Caco-2 (cell line): ENCODE measurements around the gene PTPRF. TPM values are rescaled to one million over a fixed set of nuclear protein-coding genes. Genes with fewer than 3 reads are reported as not detected.

Experiments used
- BruUV-seq: library from RNA; stranded (reverse); fragments of 400-500 nt; replicated peaks from 2 replicates; lab custom pipeline; 2021; lab: Mats Ljungman, UMichigan
- CTCF ChIA-PET: fragments of 300-600 bp; sonication (Branson Sonifier 250); formaldehyde crosslinking; loops from one replicate; lab custom pipeline; 2022; ENCODE audit warnings: antibody characterized with exemption; lab: Charles Lee
- POLR2A ChIA-PET: fragments of 300-600 bp; sonication (Branson Sonifier 250); formaldehyde crosslinking; loops from one replicate; lab custom pipeline; 2022; ENCODE audit warnings: antibody characterized with exemption; lab: Charles Lee
- DNase-seq, 2 experiments: peaks; one replicate each; pipeline versions ENCODE4 v3.0.0 to v3.0.0-alpha.2; 2020 to 2022
- H3K27me3 ChIP-seq: replicated peaks from 2 replicates; pipeline ENCODE4 v1.6.0; 2011; ENCODE audit warnings: low read length; ENCODE audit not compliant: control insufficient read depth, insufficient read depth
- H3K36me3 ChIP-seq: 2 replicates; pipeline ENCODE4 v1.5.1; 2011; ENCODE audit warnings: low read length; ENCODE audit not compliant: control insufficient read depth, insufficient read depth
- H3K4me1 ChIP-seq: fragments of 250-450 bp; sonication (Bioruptor Pico); 2 replicates; pipeline ENCODE4 v1.5.1; 2020; ENCODE audit warnings: mild to moderate bottlenecking
- H3K4me3 ChIP-seq: 2 replicates; pipeline ENCODE4 v1.5.1; 2011; ENCODE audit warnings: low read depth, mild to moderate bottlenecking, control low read depth, low read length
- H3K9me3 ChIP-seq: fragments of 250-450 bp; sonication (Bioruptor Pico); 2 replicates; pipeline ENCODE4 v1.5.1; 2020; ENCODE audit warnings: mild to moderate bottlenecking, moderate library complexity
- H3K27ac Mint-ChIP-seq: one replicate; pipeline ENCODE4 v1.8.0; 2022; ENCODE audit warnings: mixed read lengths; ENCODE audit not compliant: unreplicated experiment
- H3K27me3 Mint-ChIP-seq: one replicate; pipeline ENCODE4 v1.8.0; 2022; ENCODE audit warnings: mixed read lengths; ENCODE audit not compliant: insufficient read depth, unreplicated experiment
- H3K36me3 Mint-ChIP-seq: one replicate; pipeline ENCODE4 v1.8.0; 2022; ENCODE audit warnings: mild to moderate bottlenecking, mixed read lengths; ENCODE audit not compliant: insufficient read depth, unreplicated experiment
- H3K4me1 Mint-ChIP-seq: one replicate; pipeline ENCODE4 v1.8.0; 2022; ENCODE audit warnings: low read depth, mixed read lengths; ENCODE audit not compliant: unreplicated experiment
- H3K4me3 Mint-ChIP-seq: one replicate; pipeline ENCODE4 v1.8.0; 2022; ENCODE audit warnings: mild to moderate bottlenecking, moderate library complexity, mixed read lengths; ENCODE audit not compliant: unreplicated experiment
- H3K9me3 Mint-ChIP-seq: one replicate; pipeline ENCODE4 v1.8.0; 2022; ENCODE audit warnings: mixed read lengths; ENCODE audit not compliant: unreplicated experiment
- intact Hi-C: fragments of 100-400 bp; cut with micrococcal nuclease; formaldehyde crosslinking; loops from one replicate; pipeline ENCODE4 v1.10.0; 2022; ENCODE audit not compliant: unreplicated experiment
- total RNA-seq: library from RNA; stranded (reverse); gene quantifications from 2 replicates; pipeline ENCODE4 v1.2.3, GENCODE V29; 2022
- TF ChIP-seq, protein P1 (sequence below), 2 experiments: fragments of 200-600 bp in 1 of 2; IDR thresholded peaks; 1 replicate in 1 of 2; 2 replicates in 1 of 2; pipeline versions ENCODE4 v1.5.1 to v1.8.0; 2011 to 2022; ENCODE audit warnings: antibody characterized with exemption in 1 of 2, control low read depth in 1 of 2, inconsistent platforms in 1 of 2, low read depth in 1 of 2, low read length in 1 of 2, mild to moderate bottlenecking in 1 of 2, moderate library complexity in 1 of 2; ENCODE audit not compliant: insufficient read depth in 1 of 2, severe bottlenecking in 1 of 2, unreplicated experiment in 1 of 2

The PTPRF gene
- total RNA-seq, 1 experiment from 2014 or later = 158 TPM

DNA sequence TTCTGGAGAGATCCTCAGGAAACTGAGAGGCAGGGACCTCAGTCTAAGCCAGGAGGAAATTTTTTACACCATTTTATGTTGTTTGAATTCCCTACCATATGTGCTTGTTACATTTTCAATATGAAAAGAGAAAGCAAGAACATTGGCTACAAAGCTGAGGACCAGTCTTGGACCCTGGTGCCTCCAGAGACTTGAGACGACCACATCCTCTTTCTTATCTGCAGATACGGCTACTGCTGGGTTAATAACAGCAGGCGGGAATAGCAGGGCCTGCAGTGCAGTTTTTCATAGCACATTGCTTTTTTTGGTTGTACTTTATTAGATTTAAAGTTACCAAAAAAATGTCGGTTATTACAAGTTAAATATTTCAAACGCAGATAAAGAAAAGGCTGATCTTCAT, 123.2 kb downstream of the PTPRF start:
- H3K4me1 Mint-ChIP-seq = peaks cover 7% of the 10 kb centered on the region
- intact Hi-C loops = no loop called here
- no peak overlapping the region for H3K4me3 Mint-ChIP-seq
- H3K36me3 Mint-ChIP-seq = peaks cover 71% of the 10 kb centered on the region
- CTCF ChIA-PET = interaction anchor here (0.8 kb wide), 1 partner anchor 12 kb away, joined by 4 read pairs; no protein-coding TSS in a partner anchor
- H3K27ac Mint-ChIP-seq = no peak overlapping the region
- TF ChIP-seq, protein P1, sequence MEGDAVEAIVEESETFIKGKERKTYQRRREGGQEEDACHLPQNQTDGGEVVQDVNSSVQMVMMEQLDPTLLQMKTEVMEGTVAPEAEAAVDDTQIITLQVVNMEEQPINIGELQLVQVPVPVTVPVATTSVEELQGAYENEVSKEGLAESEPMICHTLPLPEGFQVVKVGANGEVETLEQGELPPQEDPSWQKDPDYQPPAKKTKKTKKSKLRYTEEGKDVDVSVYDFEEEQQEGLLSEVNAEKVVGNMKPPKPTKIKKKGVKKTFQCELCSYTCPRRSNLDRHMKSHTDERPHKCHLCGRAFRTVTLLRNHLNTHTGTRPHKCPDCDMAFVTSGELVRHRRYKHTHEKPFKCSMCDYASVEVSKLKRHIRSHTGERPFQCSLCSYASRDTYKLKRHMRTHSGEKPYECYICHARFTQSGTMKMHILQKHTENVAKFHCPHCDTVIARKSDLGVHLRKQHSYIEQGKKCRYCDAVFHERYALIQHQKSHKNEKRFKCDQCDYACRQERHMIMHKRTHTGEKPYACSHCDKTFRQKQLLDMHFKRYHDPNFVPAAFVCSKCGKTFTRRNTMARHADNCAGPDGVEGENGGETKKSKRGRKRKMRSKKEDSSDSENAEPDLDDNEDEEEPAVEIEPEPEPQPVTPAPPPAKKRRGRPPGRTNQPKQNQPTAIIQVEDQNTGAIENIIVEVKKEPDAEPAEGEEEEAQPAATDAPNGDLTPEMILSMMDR (IDR thresholded peaks at IDR 0.05; ENCODE audit: insufficient read depth in 1 of 2, low read depth in 1 of 2, low read length in 1 of 2, severe bottlenecking in 1 of 2, unreplicated experiment in 1 of 2) = no peak
- POLR2A ChIA-PET = no interaction called here
- no peaks in the 10 kb centered on the region for H3K9me3 Mint-ChIP-seq
- no peaks in the 10 kb centered on the region for H3K27me3 Mint-ChIP-seq
- no peak for DNase-seq
- Histone ChIP-seq H3K36me3 (peaks cover 5% of the 10 kb centered on the region), H3K9me3 (no peaks in the 10 kb centered on the region), H3K4me3 (no peak overlapping the region), H3K4me1 (no peaks in the 10 kb centered on the region), H3K27me3 (no peaks in the 10 kb centered on the region)
- no TSS peak for BruUV-seq

DNA sequence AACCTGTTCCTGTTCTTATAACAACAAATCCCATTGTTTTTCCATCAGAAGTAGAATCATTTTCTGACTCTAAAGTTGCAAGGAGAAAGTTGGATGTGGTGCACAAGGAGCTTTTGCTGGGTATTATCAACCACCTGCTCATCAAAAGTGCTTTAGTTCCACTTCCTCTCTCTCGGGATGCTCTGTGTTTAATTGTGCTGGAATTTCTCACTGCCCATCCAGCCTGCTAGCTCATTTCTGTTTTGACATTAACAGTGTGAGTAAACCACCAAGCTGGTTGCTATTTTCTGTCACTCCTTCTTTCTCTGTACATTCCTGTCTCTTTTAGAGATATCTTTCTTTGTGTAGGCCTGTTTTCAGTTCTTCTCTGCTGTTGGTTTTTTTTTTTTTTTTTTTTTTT, 125.3 kb downstream of the PTPRF start:
- Mint-ChIP-seq H3K4me1 (peaks cover 7% of the 10 kb centered on the region), H3K27ac (no peak overlapping the region), H3K27me3 (no peaks in the 10 kb centered on the region), H3K36me3 (peaks cover 76% of the 10 kb centered on the region), H3K9me3 (no peaks in the 10 kb centered on the region), H3K4me3 (no peak overlapping the region)
- Histone ChIP-seq H3K36me3 (peaks cover 5% of the 10 kb centered on the region), H3K4me1 (no peaks in the 10 kb centered on the region), H3K27me3 (no peaks in the 10 kb centered on the region), H3K9me3 (no peaks in the 10 kb centered on the region), H3K4me3 (no peak overlapping the region)
- TF ChIP-seq, protein P1 (IDR thresholded peaks at IDR 0.05; ENCODE audit: insufficient read depth in 1 of 2, low read depth in 1 of 2, low read length in 1 of 2, severe bottlenecking in 1 of 2, unreplicated experiment in 1 of 2) = no peak
- ChIA-PET CTCF (no interaction called here), POLR2A (no interaction called here)
- intact Hi-C loops = no loop called here
- no TSS peak for BruUV-seq
- DNase-seq = no peak

DNA sequence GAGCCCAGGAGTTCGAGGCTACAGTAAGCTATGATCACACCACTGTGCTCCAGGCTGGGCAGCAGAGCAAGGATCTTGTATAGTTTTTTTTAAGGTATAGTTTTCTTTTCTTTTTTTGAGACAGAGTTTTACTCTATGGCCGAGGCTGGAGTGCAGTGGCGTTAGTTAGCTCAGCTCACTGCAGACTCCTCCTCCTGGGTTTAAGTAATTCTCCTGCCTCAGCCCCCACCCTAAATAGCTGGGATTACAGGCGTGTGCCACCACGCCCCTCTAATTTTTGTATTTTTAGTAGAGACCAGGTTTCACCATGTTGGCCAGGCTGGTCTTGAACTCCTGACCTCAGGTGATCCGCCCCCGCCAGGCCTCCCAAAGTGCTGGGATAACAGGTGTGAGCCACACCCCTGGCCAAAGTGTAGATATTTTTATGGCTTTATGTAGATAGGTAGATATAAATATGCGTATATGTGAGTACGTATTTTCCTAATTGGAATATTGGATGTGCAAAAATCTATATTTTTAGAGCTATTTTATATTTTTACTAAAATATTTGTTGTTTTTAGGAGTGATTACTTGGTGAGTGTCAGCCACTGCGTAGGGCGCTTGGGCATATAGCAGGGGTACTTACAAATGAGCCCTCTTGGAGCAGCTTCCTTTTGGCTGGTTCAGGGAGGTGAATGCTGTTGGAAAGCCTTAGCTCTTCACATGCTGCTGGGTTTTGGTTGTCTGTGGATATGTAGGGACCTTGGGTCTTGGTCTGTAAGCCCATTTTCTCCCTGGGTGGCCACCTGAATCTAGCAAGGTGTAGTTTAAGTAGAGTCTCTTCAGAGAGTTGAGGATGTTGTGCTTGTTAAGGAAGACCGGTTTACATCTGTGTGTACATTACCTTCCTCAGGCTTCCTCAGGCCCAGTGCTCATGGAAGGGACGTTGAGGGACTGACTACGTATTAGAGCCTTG, 128.8 kb downstream of the PTPRF start:
- Histone ChIP-seq H3K4me3 (no peak overlapping the region), H3K36me3 (peaks cover 3% of the 10 kb centered on the region), H3K4me1 (no peaks in the 10 kb centered on the region), H3K27me3 (no peaks in the 10 kb centered on the region), H3K9me3 (no peaks in the 10 kb centered on the region)
- Mint-ChIP-seq H3K4me1 (no peaks in the 10 kb centered on the region), H3K27me3 (no peaks in the 10 kb centered on the region), H3K9me3 (no peaks in the 10 kb centered on the region), H3K36me3 (peaks cover 89% of the 10 kb centered on the region), H3K27ac (no peak overlapping the region), H3K4me3 (no peak overlapping the region)
- ChIA-PET CTCF (no interaction called here), POLR2A (interaction anchor here (0.6 kb wide), 1 partner anchor 19 kb away, joined by 10 read pairs; no protein-coding TSS in a partner anchor)
- intact Hi-C loops = no loop called here
- TF ChIP-seq, protein P1 (IDR thresholded peaks at IDR 0.05; ENCODE audit: insufficient read depth in 1 of 2, low read depth in 1 of 2, low read length in 1 of 2, severe bottlenecking in 1 of 2, unreplicated experiment in 1 of 2) = no peak
- BruUV-seq = no TSS peak
- no peak for DNase-seq
